Measurements from ENCODE around the gene ASPG. TPM values are rescaled to one million over a fixed set of nuclear protein-coding genes. Genes with fewer than 3 reads are reported as not detected.

Gene ASPG
- total RNA-seq, 1 donor from 2014 or later: not detected

GRCh38 chr14:104093366-104094055, 8.0 kb downstream of the ASPG start:
- intact Hi-C loops (cut with micrococcal nuclease): loop anchor here (1.0 to 2.0 kb wide), 3 partner anchors 15 to 547 kb away; no protein-coding TSS in a partner anchor

GRCh38 chr14:104094056-104094708, 8.7 kb downstream of the ASPG start:
- intact Hi-C loops (cut with micrococcal nuclease): loop anchor here (1.0 to 2.0 kb wide), 3 partner anchors 15 to 546 kb away; no protein-coding TSS in a partner anchor

- intact Hi-C loops (cut with micrococcal nuclease): loop anchor here (1.0 to 2.0 kb wide), 3 partner anchors 16 to 545 kb away; no protein-coding TSS in a partner anchor
Observed at GRCh38 chr14:104094709-104095425, 9.4 kb downstream of the ASPG start.

GRCh38 chr14:104095426-104096310, 10.2 kb downstream of the ASPG start:
- intact Hi-C loops (cut with micrococcal nuclease): loop anchor here (2.0 kb wide), 1 partner anchor 17 kb away; no protein-coding TSS in a partner anchor

GRCh38 chr14:104096318-104096717, 10.8 kb downstream of the ASPG start:
- intact Hi-C loops (cut with micrococcal nuclease): no loop called here

GRCh38 chr14:104096751-104097700, 11.5 kb downstream of the ASPG start:
- intact Hi-C loops (cut with micrococcal nuclease): no loop called here

GRCh38 chr14:104098272-104099095, 13.0 kb downstream of the ASPG start:
- intact Hi-C loops (cut with micrococcal nuclease): no loop called here

- intact Hi-C loops (cut with micrococcal nuclease): no loop called here
Observed at GRCh38 chr14:104099096-104100041, 13.9 kb downstream of the ASPG start.

- intact Hi-C loops (cut with micrococcal nuclease): no loop called here
Observed at GRCh38 chr14:104100171-104101085, 14.9 kb downstream of the ASPG start.

- intact Hi-C loops (cut with micrococcal nuclease): no loop called here
Observed at GRCh38 chr14:104101086-104101621, 15.7 kb downstream of the ASPG start.

GRCh38 chr14:104101651-104102281, 16.3 kb downstream of the ASPG start:
- intact Hi-C loops (cut with micrococcal nuclease): no loop called here

GRCh38 chr14:104102282-104102914, 16.9 kb downstream of the ASPG start:
- intact Hi-C loops (cut with micrococcal nuclease): no loop called here

GRCh38 chr14:104103061-104103445, 17.6 kb downstream of the ASPG start:
- intact Hi-C loops (cut with micrococcal nuclease): no loop called here

- intact Hi-C loops (cut with micrococcal nuclease): no loop called here
Observed at GRCh38 chr14:104103446-104104075, 18.1 kb downstream of the ASPG start.
